ENCODE measurements around the gene DYNLT2.

DNA sequence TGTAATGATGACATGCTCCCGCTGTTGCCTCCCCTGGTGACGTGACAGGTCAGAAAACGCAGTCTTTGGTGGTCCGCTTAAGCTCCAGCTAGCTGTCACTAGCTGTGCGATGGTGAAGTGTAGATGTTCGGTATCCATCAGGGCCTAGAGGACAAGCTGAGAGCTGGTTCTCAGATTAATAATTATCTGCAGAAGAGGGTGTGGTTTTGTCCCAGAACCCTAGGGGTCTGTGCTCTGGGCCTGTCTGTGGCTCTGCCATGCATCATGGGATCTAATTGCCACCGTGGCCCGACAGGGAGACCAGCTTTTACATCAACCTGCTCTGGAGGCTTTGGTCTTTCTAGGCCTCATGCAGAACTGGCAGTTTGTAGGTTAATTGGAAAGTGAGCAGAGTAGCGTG lies 34.2 kb upstream of the DYNLT2 start:
- TF ChIP-seq, protein P1, sequence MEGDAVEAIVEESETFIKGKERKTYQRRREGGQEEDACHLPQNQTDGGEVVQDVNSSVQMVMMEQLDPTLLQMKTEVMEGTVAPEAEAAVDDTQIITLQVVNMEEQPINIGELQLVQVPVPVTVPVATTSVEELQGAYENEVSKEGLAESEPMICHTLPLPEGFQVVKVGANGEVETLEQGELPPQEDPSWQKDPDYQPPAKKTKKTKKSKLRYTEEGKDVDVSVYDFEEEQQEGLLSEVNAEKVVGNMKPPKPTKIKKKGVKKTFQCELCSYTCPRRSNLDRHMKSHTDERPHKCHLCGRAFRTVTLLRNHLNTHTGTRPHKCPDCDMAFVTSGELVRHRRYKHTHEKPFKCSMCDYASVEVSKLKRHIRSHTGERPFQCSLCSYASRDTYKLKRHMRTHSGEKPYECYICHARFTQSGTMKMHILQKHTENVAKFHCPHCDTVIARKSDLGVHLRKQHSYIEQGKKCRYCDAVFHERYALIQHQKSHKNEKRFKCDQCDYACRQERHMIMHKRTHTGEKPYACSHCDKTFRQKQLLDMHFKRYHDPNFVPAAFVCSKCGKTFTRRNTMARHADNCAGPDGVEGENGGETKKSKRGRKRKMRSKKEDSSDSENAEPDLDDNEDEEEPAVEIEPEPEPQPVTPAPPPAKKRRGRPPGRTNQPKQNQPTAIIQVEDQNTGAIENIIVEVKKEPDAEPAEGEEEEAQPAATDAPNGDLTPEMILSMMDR (IDR thresholded peaks at IDR 0.05; ENCODE audit: low read depth, low read length), result no peak
- TF ChIP-seq EZH2phosphoT487 (IDR thresholded peaks at IDR 0.05; ENCODE audit: low read depth), result no peak

Measured in OCI-LY3 (cell line).